DND-41 (cell line): Measurements from ENCODE around the gene SRCIN1.

Experiments
- ATAC-seq: fragments of 200-7000 bp; cut with Tn5 transposase; 3 replicates; pipeline ENCODE4 v1.9.1; 2021; ENCODE audit warnings: low read depth; ENCODE audit not compliant: insufficient read depth
- DNase-seq: peaks from one replicate; pipeline ENCODE4 v3.0.0-alpha.2; 2020
- H2AFZ ChIP-seq: 2 replicates; pipeline ENCODE4 v1.6.0; 2012; ENCODE audit warnings: low read depth, low read length
- H3K27ac ChIP-seq: 2 replicates; pipeline ENCODE4 v1.5.1; 2012; ENCODE audit warnings: low read length, inconsistent platforms
- H3K27me3 ChIP-seq: fragments of 200-600 bp; sonication (generic); 2 replicates; pipeline ENCODE4 v1.6.0; 2012; ENCODE audit warnings: low read length, mild to moderate bottlenecking, inconsistent platforms; ENCODE audit not compliant: insufficient read depth, poor library complexity
- H3K36me3 ChIP-seq: 2 replicates; pipeline ENCODE4 v1.5.1; 2012; ENCODE audit warnings: low read length, inconsistent platforms; ENCODE audit not compliant: insufficient read depth
- H3K4me1 ChIP-seq: 2 replicates; pipeline ENCODE4 v1.5.1; 2012; ENCODE audit warnings: mild to moderate bottlenecking, low read length; ENCODE audit not compliant: insufficient read depth
- H3K4me2 ChIP-seq: 2 replicates; pipeline ENCODE4 v1.6.0; 2012; ENCODE audit warnings: mild to moderate bottlenecking, moderate library complexity, low read length, inconsistent platforms; ENCODE audit not compliant: insufficient read depth
- H3K4me3 ChIP-seq, 2 experiments: fragments of 200-600 bp in 1 of 2; shearing (Covaris generic) in 1 of 2; 2 replicates each; pipeline ENCODE4 v1.5.1; 2012 to 2016; ENCODE audit warnings: inconsistent platforms in 2 of 2, low read length in 2 of 2, mild to moderate bottlenecking in 2 of 2, low read depth in 1 of 2, moderate library complexity in 1 of 2
- H3K79me2 ChIP-seq: 2 replicates; pipeline ENCODE4 v1.6.0; 2012; ENCODE audit warnings: low read length, inconsistent platforms; ENCODE audit not compliant: insufficient read depth
- H3K9ac ChIP-seq: 2 replicates; pipeline ENCODE4 v1.6.0; 2012; ENCODE audit warnings: low read depth, mild to moderate bottlenecking, inconsistent platforms, low read length, moderate library complexity
- H3K9me3 ChIP-seq: 2 replicates; pipeline ENCODE4 v1.5.1; 2012; ENCODE audit warnings: low read length, moderate library complexity, mild to moderate bottlenecking, inconsistent platforms; ENCODE audit not compliant: insufficient read depth, severe bottlenecking
- H4K20me1 ChIP-seq: 2 replicates; pipeline ENCODE4 v1.6.0; 2012; ENCODE audit warnings: low read length; ENCODE audit not compliant: insufficient read depth
- EZH2 ChIP-seq: IDR thresholded peaks from 3 replicates; pipeline ENCODE4 v1.6.1; 2012; ENCODE audit warnings: borderline replicate concordance, low read depth, mild to moderate bottlenecking, moderate library complexity, low read length, inconsistent platforms; ENCODE audit not compliant: severe bottlenecking
- TF ChIP-seq, protein P1 (sequence below): IDR thresholded peaks from 2 replicates; pipeline ENCODE4 v1.5.1; 2012; ENCODE audit warnings: borderline replicate concordance, low read length, moderate library complexity, mild to moderate bottlenecking; ENCODE audit not compliant: poor library complexity, severe bottlenecking; ENCODE audit errors: extremely low read depth

Gene SRCIN1

GRCh38 chr17:38597375-38597774 is 8.4 kb downstream of the SRCIN1 start:
- Histone ChIP-seq H3K4me1 (peaks cover 8% of the 10 kb centered on the region), H3K36me3 (no peaks in the 10 kb centered on the region), H3K9ac (no peak overlapping the region), H3K79me2 (no peaks in the 10 kb centered on the region), H4K20me1 (peaks cover 19% of the 10 kb centered on the region), H3K27ac (no peak overlapping the region), H3K9me3 (no peaks in the 10 kb centered on the region), H3K27me3 (no peaks in the 10 kb centered on the region), H3K4me2 (no peak overlapping the region), H2AFZ (no peak overlapping the region), H3K4me3 (no peak overlapping the region)
- no peak for TF ChIP-seq EZH2
- TF ChIP-seq, protein P1, sequence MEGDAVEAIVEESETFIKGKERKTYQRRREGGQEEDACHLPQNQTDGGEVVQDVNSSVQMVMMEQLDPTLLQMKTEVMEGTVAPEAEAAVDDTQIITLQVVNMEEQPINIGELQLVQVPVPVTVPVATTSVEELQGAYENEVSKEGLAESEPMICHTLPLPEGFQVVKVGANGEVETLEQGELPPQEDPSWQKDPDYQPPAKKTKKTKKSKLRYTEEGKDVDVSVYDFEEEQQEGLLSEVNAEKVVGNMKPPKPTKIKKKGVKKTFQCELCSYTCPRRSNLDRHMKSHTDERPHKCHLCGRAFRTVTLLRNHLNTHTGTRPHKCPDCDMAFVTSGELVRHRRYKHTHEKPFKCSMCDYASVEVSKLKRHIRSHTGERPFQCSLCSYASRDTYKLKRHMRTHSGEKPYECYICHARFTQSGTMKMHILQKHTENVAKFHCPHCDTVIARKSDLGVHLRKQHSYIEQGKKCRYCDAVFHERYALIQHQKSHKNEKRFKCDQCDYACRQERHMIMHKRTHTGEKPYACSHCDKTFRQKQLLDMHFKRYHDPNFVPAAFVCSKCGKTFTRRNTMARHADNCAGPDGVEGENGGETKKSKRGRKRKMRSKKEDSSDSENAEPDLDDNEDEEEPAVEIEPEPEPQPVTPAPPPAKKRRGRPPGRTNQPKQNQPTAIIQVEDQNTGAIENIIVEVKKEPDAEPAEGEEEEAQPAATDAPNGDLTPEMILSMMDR, result no peak
- ATAC-seq (no peak), DNase-seq (no peak)

GRCh38 chr17:38596651-38597050 is 9.1 kb downstream of the SRCIN1 start:
- peaks cover 15% of the 10 kb centered on the region for H3K4me1 ChIP-seq
- no peaks in the 10 kb centered on the region for H3K36me3 ChIP-seq
- no peak for DNase-seq
- H3K4me2 ChIP-seq, result no peak overlapping the region
- H3K27me3 ChIP-seq, result no peaks in the 10 kb centered on the region
- no peaks in the 10 kb centered on the region for H3K79me2 ChIP-seq
- H3K27ac ChIP-seq, result no peak overlapping the region
- H3K4me3 ChIP-seq, result no peak overlapping the region
- TF ChIP-seq, protein P1, result no peak
- no peak for TF ChIP-seq EZH2
- H2AFZ ChIP-seq, result no peak overlapping the region
- H3K9ac ChIP-seq, result no peak overlapping the region
- H4K20me1 ChIP-seq, result peaks cover 26% of the 10 kb centered on the region
- ATAC-seq, result no peak
- H3K9me3 ChIP-seq, result no peaks in the 10 kb centered on the region

- H3K4me2 ChIP-seq, result no peak overlapping the region
- no peak for ATAC-seq
These were observed 9.9 kb downstream of the SRCIN1 start for GRCh38 chr17:38595892-38596291.

More at GRCh38 chr17:38595892-38596291, 9.9 kb downstream of the SRCIN1 start:
- no peak for TF ChIP-seq EZH2
- TF ChIP-seq, protein P1, result no peak
- peaks cover 23% of the 10 kb centered on the region for H3K4me1 ChIP-seq
- no peak overlapping the region for H3K4me3 ChIP-seq
- H3K36me3 ChIP-seq, result no peaks in the 10 kb centered on the region
- no peak overlapping the region for H2AFZ ChIP-seq
- no peak for DNase-seq
- H3K9me3 ChIP-seq, result no peaks in the 10 kb centered on the region
- H3K9ac ChIP-seq, result no peak overlapping the region
- no peaks in the 10 kb centered on the region for H3K27me3 ChIP-seq
- H3K79me2 ChIP-seq, result no peaks in the 10 kb centered on the region
- H3K27ac ChIP-seq, result no peak overlapping the region
- H4K20me1 ChIP-seq, result peaks cover 32% of the 10 kb centered on the region
